Sigmoid colon (tissue), 7 donors: Measurements from ENCODE around the gene KCNK3. TPM values are rescaled to one million over a fixed set of nuclear protein-coding genes. Genes with fewer than 3 reads are reported as not detected.

Experiments used
- DNase-seq: peaks from one replicate; pipeline ENCODE4 v3.0.0-alpha.2; 2019
- H3K27ac ChIP-seq, 4 donors: fragments of 200-600 bp; sonication (generic); one replicate each; pipeline ENCODE4 v1.5.1; 2016 to 2019; ENCODE audit warnings: mild to moderate bottlenecking in 1 of 4
- H3K27me3 ChIP-seq, 3 donors: fragments of 200-600 bp; sonication (generic); one replicate each; pipeline ENCODE4 v1.5.1; 2019; ENCODE audit warnings: mild to moderate bottlenecking in 1 of 3
- H3K36me3 ChIP-seq, 4 donors: fragments of 200-600 bp; sonication (generic); one replicate each; pipeline ENCODE4 v1.5.1; 2016 to 2019
- H3K4me1 ChIP-seq, 4 donors: fragments of 200-600 bp; sonication (generic); one replicate each; pipeline ENCODE4 v1.5.1; 2017 to 2019
- H3K4me3 ChIP-seq, 4 donors: fragments of 200-600 bp; sonication (generic); one replicate each; pipeline ENCODE4 v1.5.1; 2017 to 2019; ENCODE audit warnings: mild to moderate bottlenecking in 2 of 4, moderate library complexity in 1 of 4
- H3K9me3 ChIP-seq, 4 donors: fragments of 200-600 bp in 3 of 4; sonication (generic) in 3 of 4; one replicate each; pipeline versions ENCODE4 v1.5.1 to v1.6.1; 2013 to 2019
- EP300 ChIP-seq, 4 donors: sonication (generic); formaldehyde crosslinking; IDR thresholded peaks; one replicate each; pipeline ENCODE4 v1.6.1; 2017; ENCODE audit warnings: antibody characterized with exemption in 4 of 4
- POLR2A ChIP-seq, 2 donors: fragments of 450-650 bp; IDR thresholded peaks; one replicate each; pipeline ENCODE4 v1.6.1; 2016; ENCODE audit warnings: antibody characterized with exemption in 2 of 2, mild to moderate bottlenecking in 2 of 2, moderate library complexity in 2 of 2
- POLR2AphosphoS5 ChIP-seq, 4 donors: sonication (generic); formaldehyde crosslinking; IDR thresholded peaks; one replicate each; pipeline ENCODE4 v1.6.1; 2017; ENCODE audit warnings: antibody characterized with exemption in 4 of 4
- WGBS, 2 donors: extraction: QIAGEN DNeasy Blood & Tissue Kit; methylation state at CpG; one replicate each; pipeline ENCODE4 v1.1.7; 2013; 5-methylcytosine and 5-hydroxymethylcytosine counted together
- intact Hi-C: fragments of 100-400 bp; cut with DNase I; formaldehyde crosslinking; loops from one replicate; pipeline ENCODE4 v1.15.1; 2023
- polyA plus RNA-seq, 3 donors: library from polyadenylated mRNA; stranded (reverse); fragments of 200-250 nt; gene quantifications; one replicate each; pipeline ENCODE4 v1.2.3, GENCODE V29; 2013
- total RNA-seq, 4 donors: library from RNA; depleted of rRNA; stranded (reverse); fragments of >200 nt; gene quantifications; one replicate each; pipeline ENCODE4 v1.1.0, GENCODE V29; 2016
- TF ChIP-seq, protein P1 (sequence below), 4 experiments: fragments of 450-650 bp in 3 of 4; fragments of 200-600 bp in 1 of 4; IDR thresholded peaks; one replicate each; pipeline ENCODE4 v1.5.1; 2016 to 2019; ENCODE audit warnings: antibody characterized with exemption in 4 of 4, mild to moderate bottlenecking in 3 of 4, moderate library complexity in 2 of 4
- donor health status: healthy with polysubstance abuse.
- donor health status: Bipolar disorder and iron deficiency.
- donor health status: healthy.

Gene KCNK3
- total and polyA plus RNA-seq, 7 donors: under 0.01 to 12.2 (median 2.9) TPM

DNA sequence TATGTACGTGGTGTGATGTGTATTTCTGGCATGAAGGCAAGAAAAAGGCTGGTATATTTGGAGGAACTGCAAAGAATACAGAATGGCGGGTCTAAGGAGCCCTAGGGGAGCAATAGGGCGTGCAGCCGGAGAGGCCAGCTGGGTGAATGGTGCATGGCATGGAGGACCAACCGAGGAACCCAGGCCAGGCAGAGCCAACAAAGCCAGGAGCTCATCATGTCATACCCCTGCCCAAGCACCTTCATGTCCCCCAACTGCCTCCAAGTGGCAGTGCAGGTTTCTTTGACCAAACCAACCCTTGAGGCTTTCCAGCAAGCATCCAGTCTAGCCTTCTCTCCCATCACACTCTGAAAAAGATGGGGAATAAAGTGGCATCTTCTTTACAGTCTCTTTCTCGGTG is 8.9 kb upstream of the KCNK3 start:
- Histone ChIP-seq H3K4me3 (no peak overlapping the region), H3K27ac (no peak overlapping the region), H3K9me3 (no peaks in the 10 kb centered on the region), H3K27me3 (no peaks in the 10 kb centered on the region), H3K36me3 (no peaks in the 10 kb centered on the region), H3K4me1 (peaks cover 0 to 19% (median 9%) of the 10 kb centered on the region in 4 donors)
- TF ChIP-seq, protein P1, sequence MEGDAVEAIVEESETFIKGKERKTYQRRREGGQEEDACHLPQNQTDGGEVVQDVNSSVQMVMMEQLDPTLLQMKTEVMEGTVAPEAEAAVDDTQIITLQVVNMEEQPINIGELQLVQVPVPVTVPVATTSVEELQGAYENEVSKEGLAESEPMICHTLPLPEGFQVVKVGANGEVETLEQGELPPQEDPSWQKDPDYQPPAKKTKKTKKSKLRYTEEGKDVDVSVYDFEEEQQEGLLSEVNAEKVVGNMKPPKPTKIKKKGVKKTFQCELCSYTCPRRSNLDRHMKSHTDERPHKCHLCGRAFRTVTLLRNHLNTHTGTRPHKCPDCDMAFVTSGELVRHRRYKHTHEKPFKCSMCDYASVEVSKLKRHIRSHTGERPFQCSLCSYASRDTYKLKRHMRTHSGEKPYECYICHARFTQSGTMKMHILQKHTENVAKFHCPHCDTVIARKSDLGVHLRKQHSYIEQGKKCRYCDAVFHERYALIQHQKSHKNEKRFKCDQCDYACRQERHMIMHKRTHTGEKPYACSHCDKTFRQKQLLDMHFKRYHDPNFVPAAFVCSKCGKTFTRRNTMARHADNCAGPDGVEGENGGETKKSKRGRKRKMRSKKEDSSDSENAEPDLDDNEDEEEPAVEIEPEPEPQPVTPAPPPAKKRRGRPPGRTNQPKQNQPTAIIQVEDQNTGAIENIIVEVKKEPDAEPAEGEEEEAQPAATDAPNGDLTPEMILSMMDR (IDR thresholded peaks at IDR 0.05): no peak
- TF ChIP-seq POLR2AphosphoS5 (IDR thresholded peaks at IDR 0.05) (no peak), POLR2A (IDR thresholded peaks at IDR 0.05) (no peak), EP300 (IDR thresholded peaks at IDR 0.05) (no peak)
- DNase-seq: peak; percentile 33
- 85 to 90% methylated on average over 6 of the region's 6 CpGs for WGBS, 2 donors
- intact Hi-C loops: no loop called here

DNA sequence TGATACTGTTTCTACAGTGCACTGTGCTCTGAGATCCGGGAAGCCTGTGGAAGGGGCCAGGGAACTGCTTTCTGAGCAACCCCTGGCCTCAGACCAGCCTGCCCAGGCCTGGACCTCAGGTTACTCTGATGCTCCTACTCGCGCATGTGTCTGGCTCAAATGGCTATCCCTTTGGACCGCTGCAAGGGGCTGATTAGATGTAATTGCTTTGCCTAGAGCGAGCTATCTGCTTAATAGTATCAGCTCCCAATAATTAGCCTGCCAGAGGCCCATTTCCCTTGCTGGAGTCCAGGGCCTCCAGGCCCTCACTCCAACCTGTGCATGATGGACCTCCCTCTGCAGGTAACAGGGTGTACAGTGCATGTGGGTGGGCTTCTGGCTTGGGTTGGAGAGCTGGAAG is 7.2 kb upstream of the KCNK3 start:
- TF ChIP-seq POLR2AphosphoS5 (IDR thresholded peaks at IDR 0.05) (no peak), EP300 (IDR thresholded peaks at IDR 0.05) (no peak), POLR2A (IDR thresholded peaks at IDR 0.05) (no peak)
- TF ChIP-seq, protein P1 (IDR thresholded peaks at IDR 0.05): no peak
- DNase-seq: peak; percentile 41
- no peak overlapping the region for H3K27ac ChIP-seq
- intact Hi-C loops: no loop called here
- WGBS, 2 donors: 90% methylated on average over 5 of the region's 5 CpGs
- H3K36me3 ChIP-seq: no peaks in the 10 kb centered on the region
- no peaks in the 10 kb centered on the region for H3K9me3 ChIP-seq
- H3K4me3 ChIP-seq: no peak overlapping the region
- peaks cover 0 to 19% (median 9%) of the 10 kb centered on the region in 4 donors for H3K4me1 ChIP-seq
- no peaks in the 10 kb centered on the region for H3K27me3 ChIP-seq

DNA sequence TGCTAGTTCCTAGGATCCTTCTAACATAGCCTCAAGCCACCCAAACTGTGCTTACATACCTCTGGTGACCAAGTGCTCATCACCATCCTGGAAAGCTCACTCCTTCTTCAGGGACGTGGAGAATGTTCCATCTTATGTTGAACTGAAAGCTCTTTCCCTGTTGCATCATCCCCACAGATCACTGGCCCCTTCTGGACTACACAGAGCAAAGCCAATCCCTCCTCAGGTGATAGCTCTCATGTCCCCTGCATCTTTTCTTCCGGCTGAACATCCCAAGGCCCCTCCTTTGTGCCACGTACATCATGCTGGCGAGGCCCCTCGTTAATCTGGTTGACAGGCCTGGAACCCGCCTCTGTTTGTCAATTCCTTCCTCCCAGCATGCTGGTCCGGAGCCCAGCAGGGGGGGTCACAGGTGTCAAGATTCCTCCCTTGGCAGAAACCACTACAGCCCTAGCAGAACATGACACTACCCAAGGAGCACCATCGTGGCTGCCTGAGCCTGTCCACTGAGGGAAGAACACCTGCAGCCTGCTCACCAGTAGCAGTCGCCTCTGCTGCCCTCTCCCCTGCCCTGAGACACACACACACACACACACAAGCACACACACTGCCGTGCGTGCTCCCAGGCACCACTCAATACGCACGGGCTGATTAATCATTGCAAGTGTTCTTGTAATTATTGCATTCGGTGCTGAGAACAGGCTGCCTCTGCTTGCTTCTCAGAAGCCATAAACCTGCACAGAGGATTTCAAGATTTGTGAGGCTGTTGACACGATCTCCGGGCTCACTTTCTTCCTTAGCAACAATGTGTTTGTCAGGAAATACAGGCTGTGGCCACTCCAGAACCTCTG is 6.3 kb upstream of the KCNK3 start:
- no peak for DNase-seq
- peaks cover 0 to 24% (median 15%) of the 10 kb centered on the region in 4 donors for H3K4me1 ChIP-seq
- H3K9me3 ChIP-seq: no peaks in the 10 kb centered on the region
- H3K36me3 ChIP-seq: no peaks in the 10 kb centered on the region
- intact Hi-C loops: no loop called here
- H3K27me3 ChIP-seq: no peaks in the 10 kb centered on the region
- TF ChIP-seq POLR2AphosphoS5 (IDR thresholded peaks at IDR 0.05) (peak in 2 of 4 donors; percentile 21 to 49), EP300 (IDR thresholded peaks at IDR 0.05) (peak in 1 of 4 donors; percentile 30), POLR2A (IDR thresholded peaks at IDR 0.05) (no peak)
- TF ChIP-seq, protein P1 (IDR thresholded peaks at IDR 0.05): no peak
- H3K27ac ChIP-seq: peak overlapping the region in 2 of 4 donors; percentile 26 to 28
- 6 to 15% methylated on average over 16 of the region's 16 CpGs for WGBS, 2 donors
- H3K4me3 ChIP-seq: no peak overlapping the region

DNA sequence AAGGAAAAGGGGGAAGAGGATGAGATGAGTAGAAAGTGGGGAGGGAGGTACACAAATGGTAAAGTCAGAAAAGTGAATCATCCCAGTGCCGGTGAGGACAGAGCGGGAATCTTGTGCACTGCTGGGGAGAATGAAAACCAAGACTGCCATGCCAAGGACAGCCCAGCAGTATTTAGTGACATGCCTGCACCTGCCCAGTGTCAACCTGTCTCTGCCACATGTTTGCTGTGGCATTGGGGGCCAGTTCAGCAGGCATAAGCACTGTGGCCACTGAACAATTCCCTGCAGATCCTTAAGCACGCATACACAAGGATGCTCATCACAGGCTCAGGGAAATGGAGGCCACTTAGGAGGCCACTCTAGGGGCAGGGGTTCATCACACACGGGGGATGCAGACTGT is 5.2 kb upstream of the KCNK3 start:
- 81 to 84% methylated on average over 4 of the region's 4 CpGs for WGBS, 2 donors
- no peaks in the 10 kb centered on the region for H3K9me3 ChIP-seq

More for the DNA sequence above, 5.2 kb upstream of the KCNK3 start:
- no peaks in the 10 kb centered on the region for H3K27me3 ChIP-seq
- H3K4me1 ChIP-seq: peaks cover 0 to 29% (median 23%) of the 10 kb centered on the region in 4 donors
- TF ChIP-seq, protein P1 (IDR thresholded peaks at IDR 0.05): no peak
- TF ChIP-seq EP300 (IDR thresholded peaks at IDR 0.05): no peak
- TF ChIP-seq POLR2AphosphoS5 (IDR thresholded peaks at IDR 0.05): no peak
- no peak for TF ChIP-seq POLR2A (IDR thresholded peaks at IDR 0.05)
- no peak for DNase-seq
- no peak overlapping the region for H3K27ac ChIP-seq
- intact Hi-C loops: no loop called here
- H3K36me3 ChIP-seq: no peaks in the 10 kb centered on the region
- H3K4me3 ChIP-seq: no peak overlapping the region
